PFSK-1 (cell line): ENCODE data around the gene AVPR1B.

ENCODE experiments used
- FOXP2 ChIP-seq: optimal IDR thresholded peaks from 2 replicates; pipeline ENCODE3; 2011; ENCODE audit warnings: borderline replicate concordance, control low read depth, inconsistent platforms; ENCODE audit not compliant: insufficient read depth; ENCODE audit errors: extremely low read length, extremely low read depth
- POLR2AphosphoS5 ChIP-seq: IDR thresholded peaks from 2 replicates; pipeline ENCODE4 v1.6.1; 2012; ENCODE audit warnings: low read depth, mild to moderate bottlenecking, control low read depth, low read length, moderate library complexity
- SIN3A ChIP-seq: IDR thresholded peaks from 2 replicates; pipeline ENCODE4 v1.6.1; 2012; ENCODE audit warnings: mild to moderate bottlenecking, low read length, moderate library complexity, borderline replicate concordance; ENCODE audit not compliant: insufficient read depth
- TAF1 ChIP-seq: IDR thresholded peaks from 2 replicates; pipeline ENCODE4 v1.6.1; 2012; ENCODE audit warnings: low read length, control low read depth, borderline replicate concordance; ENCODE audit not compliant: insufficient read depth
- TF ChIP-seq, protein P1 (sequence below), 2 experiments: IDR thresholded peaks; 2 replicates each; pipeline versions ENCODE4 v1.6.1 to v1.8.0; 2011 to 2012; ENCODE audit warnings: low read depth in 2 of 2, low read length in 2 of 2, control low read depth in 1 of 2, inconsistent platforms in 1 of 2, mild to moderate bottlenecking in 1 of 2, moderate library complexity in 1 of 2; ENCODE audit not compliant: insufficient read depth in 1 of 2

The AVPR1B gene

DNA sequence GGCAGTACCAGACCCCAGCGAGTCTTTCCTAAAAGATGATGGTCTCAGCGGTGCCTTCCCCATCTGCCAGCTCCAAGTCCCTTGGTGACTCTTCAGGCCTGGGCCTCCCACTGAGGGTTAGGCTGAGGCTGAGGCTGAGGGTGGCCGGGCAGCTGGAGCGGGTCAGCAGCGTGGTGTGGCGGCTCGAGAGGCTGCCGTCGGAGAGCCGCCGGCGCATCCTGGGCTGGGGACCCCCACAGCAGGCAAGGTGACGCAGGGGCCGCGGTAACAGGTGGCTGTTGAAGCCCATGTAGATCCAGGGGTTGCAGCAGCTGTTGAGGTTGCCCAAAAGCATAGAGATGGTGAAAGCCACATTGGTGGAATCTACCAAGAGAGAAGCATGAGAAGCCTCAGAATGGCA is 7.0 kb downstream of the AVPR1B start:
- TF ChIP-seq POLR2AphosphoS5 (no peak), TAF1 (no peak), FOXP2 (no peak), SIN3A (no peak)
- TF ChIP-seq, protein P1, sequence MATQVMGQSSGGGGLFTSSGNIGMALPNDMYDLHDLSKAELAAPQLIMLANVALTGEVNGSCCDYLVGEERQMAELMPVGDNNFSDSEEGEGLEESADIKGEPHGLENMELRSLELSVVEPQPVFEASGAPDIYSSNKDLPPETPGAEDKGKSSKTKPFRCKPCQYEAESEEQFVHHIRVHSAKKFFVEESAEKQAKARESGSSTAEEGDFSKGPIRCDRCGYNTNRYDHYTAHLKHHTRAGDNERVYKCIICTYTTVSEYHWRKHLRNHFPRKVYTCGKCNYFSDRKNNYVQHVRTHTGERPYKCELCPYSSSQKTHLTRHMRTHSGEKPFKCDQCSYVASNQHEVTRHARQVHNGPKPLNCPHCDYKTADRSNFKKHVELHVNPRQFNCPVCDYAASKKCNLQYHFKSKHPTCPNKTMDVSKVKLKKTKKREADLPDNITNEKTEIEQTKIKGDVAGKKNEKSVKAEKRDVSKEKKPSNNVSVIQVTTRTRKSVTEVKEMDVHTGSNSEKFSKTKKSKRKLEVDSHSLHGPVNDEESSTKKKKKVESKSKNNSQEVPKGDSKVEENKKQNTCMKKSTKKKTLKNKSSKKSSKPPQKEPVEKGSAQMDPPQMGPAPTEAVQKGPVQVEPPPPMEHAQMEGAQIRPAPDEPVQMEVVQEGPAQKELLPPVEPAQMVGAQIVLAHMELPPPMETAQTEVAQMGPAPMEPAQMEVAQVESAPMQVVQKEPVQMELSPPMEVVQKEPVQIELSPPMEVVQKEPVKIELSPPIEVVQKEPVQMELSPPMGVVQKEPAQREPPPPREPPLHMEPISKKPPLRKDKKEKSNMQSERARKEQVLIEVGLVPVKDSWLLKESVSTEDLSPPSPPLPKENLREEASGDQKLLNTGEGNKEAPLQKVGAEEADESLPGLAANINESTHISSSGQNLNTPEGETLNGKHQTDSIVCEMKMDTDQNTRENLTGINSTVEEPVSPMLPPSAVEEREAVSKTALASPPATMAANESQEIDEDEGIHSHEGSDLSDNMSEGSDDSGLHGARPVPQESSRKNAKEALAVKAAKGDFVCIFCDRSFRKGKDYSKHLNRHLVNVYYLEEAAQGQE (IDR thresholded peaks at IDR 0.05; ENCODE audit: insufficient read depth in 1 of 2, low read depth in 2 of 2, low read length in 2 of 2) = no peak

DNA sequence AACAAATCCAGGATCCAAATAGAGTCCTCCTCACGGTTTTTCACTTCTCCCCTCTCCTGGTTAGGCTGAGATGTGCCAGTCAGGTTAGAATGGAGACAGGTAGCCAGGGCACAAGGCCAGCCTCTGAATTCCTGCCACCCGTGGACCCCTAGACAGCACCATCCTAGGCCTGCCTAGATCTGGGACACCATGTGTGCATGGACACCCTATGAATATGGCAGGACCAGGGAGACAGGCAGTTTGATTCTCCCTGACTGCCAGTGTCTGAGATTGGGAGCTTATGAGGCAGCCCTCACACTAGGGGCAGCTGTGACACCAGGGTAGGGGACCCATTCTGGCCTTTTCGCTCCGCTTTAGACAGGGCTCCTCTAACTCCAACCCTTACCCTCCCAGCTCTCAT is 7.5 kb downstream of the AVPR1B start:
- no peak for TF ChIP-seq FOXP2
- no peak for TF ChIP-seq POLR2AphosphoS5
- no peak for TF ChIP-seq SIN3A
- TF ChIP-seq TAF1 = no peak
- TF ChIP-seq, protein P1 (IDR thresholded peaks at IDR 0.05; ENCODE audit: insufficient read depth in 1 of 2, low read depth in 2 of 2, low read length in 2 of 2) = no peak

DNA sequence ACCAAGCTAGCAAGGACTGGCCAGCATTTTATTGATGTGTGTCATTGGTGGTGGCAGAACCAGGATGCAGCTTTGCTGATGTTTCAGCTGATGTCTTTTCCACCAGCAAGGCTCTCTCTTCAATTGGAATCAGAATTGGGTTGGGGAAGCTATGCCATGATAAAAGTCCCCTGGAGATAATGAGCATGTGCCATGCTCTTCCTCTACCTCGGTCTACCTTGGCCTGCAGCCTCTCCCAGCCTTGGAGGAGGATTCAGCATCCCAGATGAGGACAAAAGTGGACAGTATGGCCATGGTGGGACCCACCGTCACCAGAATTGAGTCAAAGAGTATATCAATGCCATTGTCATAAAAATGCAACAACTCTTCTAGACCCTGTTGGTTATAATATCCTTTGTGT is 8.6 kb downstream of the AVPR1B start:
- TF ChIP-seq SIN3A (no peak), TAF1 (no peak), POLR2AphosphoS5 (no peak), FOXP2 (no peak)
- TF ChIP-seq, protein P1 (IDR thresholded peaks at IDR 0.05; ENCODE audit: insufficient read depth in 1 of 2, low read depth in 2 of 2, low read length in 2 of 2) = no peak

DNA sequence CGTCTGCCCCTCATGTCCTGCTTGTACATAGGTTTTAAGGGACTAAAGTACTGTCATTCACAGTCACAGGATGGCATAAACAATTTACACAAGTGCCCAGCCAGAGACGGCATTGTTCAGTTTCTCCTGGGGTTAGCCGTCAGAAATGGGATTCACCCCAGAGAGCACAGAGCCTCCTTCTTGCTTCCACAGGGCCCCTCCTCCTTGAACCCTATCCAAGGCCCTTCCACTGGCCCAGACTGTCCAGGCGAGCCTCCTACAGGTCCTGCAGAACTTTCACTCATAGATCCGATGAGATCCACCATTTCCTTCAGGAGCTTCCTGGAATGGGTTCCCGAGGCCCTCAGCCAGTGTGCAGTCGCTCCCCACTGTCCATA is 10.0 kb downstream of the AVPR1B start:
- TF ChIP-seq TAF1 (no peak), SIN3A (no peak), FOXP2 (no peak), POLR2AphosphoS5 (no peak)
- TF ChIP-seq, protein P1 (IDR thresholded peaks at IDR 0.05; ENCODE audit: insufficient read depth in 1 of 2, low read depth in 2 of 2, low read length in 2 of 2) = no peak

DNA sequence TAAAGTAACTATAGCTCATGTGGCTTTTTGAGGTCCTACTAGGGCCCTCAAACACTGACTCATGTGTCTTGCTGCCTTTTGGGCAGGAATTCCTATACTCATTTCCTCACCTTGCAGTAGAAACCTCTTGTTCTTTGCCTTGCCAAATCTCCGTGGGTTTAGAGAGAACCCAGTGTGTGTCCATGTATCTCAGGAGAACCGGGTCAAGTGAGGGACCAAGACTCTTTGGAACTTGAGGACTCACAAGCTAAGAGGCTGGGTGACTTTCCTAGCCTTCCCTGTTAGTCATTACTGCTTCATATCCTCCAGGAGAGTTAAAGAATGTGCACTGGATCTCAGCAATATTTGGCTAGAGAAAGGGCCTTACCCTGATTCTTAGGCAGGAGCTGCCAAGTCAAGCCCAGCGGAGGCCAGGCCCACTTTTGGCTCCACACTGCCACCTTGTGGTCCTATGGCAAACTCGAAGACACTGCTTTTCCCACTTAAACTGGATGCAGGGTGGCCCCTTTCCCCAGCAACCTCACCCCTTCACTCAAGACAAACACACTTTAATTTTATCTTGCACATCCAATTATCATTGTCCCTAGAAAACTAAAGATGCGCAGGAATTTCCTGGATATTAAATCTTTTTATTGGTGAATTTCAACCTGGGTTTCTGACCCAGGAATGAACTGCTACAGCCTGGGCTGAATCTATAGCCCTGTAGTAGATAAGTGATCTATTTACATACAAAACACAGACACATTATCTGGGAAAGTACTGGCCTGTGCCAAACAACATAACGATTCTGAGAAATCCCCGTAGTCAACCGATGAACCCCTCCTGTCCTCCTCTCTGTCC is 10.6 kb downstream of the AVPR1B start:
- no peak for TF ChIP-seq TAF1
- TF ChIP-seq, protein P1 (IDR thresholded peaks at IDR 0.05; ENCODE audit: insufficient read depth in 1 of 2, low read depth in 2 of 2, low read length in 2 of 2) = no peak
- TF ChIP-seq POLR2AphosphoS5 = no peak
- TF ChIP-seq SIN3A = no peak
- no peak for TF ChIP-seq FOXP2
